ENCODE results near the gene MYO9A. TPM values are rescaled to one million over a fixed set of nuclear protein-coding genes. Genes with fewer than 3 reads are reported as not detected.

Gene MYO9A
- total RNA-seq, 1 experiment from 2014 or later: 41.6 TPM

GRCh38 chr15:71823801-71824200 lies 294.1 kb downstream of the MYO9A start:
- Histone ChIP-seq H3K36me3 (ENCODE audit: control insufficient read depth, insufficient read depth, low read length) (no peaks in the 10 kb centered on the region; the same call in 1 of the 2 replicates), H3K9me3 (ENCODE audit: control insufficient read depth, insufficient read depth, low read depth, low read length) (peaks cover 38% of the 10 kb centered on the region), H3K4me3 (ENCODE audit: low read depth in 2 of 2, low read length in 2 of 2) (no peak overlapping the region), H3K27ac (ENCODE audit: low read length) (no peak overlapping the region), H3K27me3 (ENCODE audit: control insufficient read depth, insufficient read depth, low read length) (no peaks in the 10 kb centered on the region), H3K4me1 (ENCODE audit: control insufficient read depth, insufficient read depth, low read length) (no peaks in the 10 kb centered on the region)
- intact Hi-C loops (cut with micrococcal nuclease; ENCODE audit: unreplicated experiment) (no loop called here), in situ Hi-C loops (cut with HindIII; ENCODE audit: low pct_unique_long_range_greater_than_20kb, low sequenced_read_pairs) (no loop called here)
- BruUV-seq (replicated peaks): no TSS peak
- CTCF ChIA-PET: no interaction called here
- TF ChIP-seq TCF7L2 (IDR thresholded peaks at IDR 0.05; ENCODE audit: low read depth, low read length): no peak
- POLR2A ChIA-PET: no interaction called here
- DNase-seq (ENCODE audit: low read depth, low spot score) (no peak), ATAC-seq (no peak)

GRCh38 chr15:71822890-71823630 lies 294.9 kb downstream of the MYO9A start:
- intact Hi-C loops (cut with micrococcal nuclease; ENCODE audit: unreplicated experiment) (no loop called here), in situ Hi-C loops (cut with HindIII; ENCODE audit: low pct_unique_long_range_greater_than_20kb, low sequenced_read_pairs) (no loop called here)
- Histone ChIP-seq H3K27me3 (ENCODE audit: control insufficient read depth, insufficient read depth, low read length) (no peaks in the 10 kb centered on the region), H3K4me3 (ENCODE audit: low read depth in 2 of 2, low read length in 2 of 2) (no peak overlapping the region), H3K27ac (ENCODE audit: low read length) (no peak overlapping the region), H3K36me3 (ENCODE audit: control insufficient read depth, insufficient read depth, low read length) (no peaks in the 10 kb centered on the region; the same call in 1 of the 2 replicates), H3K9me3 (ENCODE audit: control insufficient read depth, insufficient read depth, low read depth, low read length) (peaks cover 41% of the 10 kb centered on the region), H3K4me1 (ENCODE audit: control insufficient read depth, insufficient read depth, low read length) (no peaks in the 10 kb centered on the region)
- DNase-seq (ENCODE audit: low read depth, low spot score) (no peak), ATAC-seq (no peak)
- POLR2A ChIA-PET: no interaction called here
- CTCF ChIA-PET: no interaction called here
- no TSS peak for BruUV-seq (replicated peaks)
- TF ChIP-seq POLR2AphosphoS5 (IDR thresholded peaks at IDR 0.05; ENCODE audit: low read depth, low read length): no peak
- no peak for TF ChIP-seq SIN3A (IDR thresholded peaks at IDR 0.05; ENCODE audit: borderline replicate concordance, insufficient read depth, low read depth, low read length)
- TF ChIP-seq, protein P1, sequence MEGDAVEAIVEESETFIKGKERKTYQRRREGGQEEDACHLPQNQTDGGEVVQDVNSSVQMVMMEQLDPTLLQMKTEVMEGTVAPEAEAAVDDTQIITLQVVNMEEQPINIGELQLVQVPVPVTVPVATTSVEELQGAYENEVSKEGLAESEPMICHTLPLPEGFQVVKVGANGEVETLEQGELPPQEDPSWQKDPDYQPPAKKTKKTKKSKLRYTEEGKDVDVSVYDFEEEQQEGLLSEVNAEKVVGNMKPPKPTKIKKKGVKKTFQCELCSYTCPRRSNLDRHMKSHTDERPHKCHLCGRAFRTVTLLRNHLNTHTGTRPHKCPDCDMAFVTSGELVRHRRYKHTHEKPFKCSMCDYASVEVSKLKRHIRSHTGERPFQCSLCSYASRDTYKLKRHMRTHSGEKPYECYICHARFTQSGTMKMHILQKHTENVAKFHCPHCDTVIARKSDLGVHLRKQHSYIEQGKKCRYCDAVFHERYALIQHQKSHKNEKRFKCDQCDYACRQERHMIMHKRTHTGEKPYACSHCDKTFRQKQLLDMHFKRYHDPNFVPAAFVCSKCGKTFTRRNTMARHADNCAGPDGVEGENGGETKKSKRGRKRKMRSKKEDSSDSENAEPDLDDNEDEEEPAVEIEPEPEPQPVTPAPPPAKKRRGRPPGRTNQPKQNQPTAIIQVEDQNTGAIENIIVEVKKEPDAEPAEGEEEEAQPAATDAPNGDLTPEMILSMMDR (IDR thresholded peaks at IDR 0.05): no peak
- TF ChIP-seq, protein P2, sequence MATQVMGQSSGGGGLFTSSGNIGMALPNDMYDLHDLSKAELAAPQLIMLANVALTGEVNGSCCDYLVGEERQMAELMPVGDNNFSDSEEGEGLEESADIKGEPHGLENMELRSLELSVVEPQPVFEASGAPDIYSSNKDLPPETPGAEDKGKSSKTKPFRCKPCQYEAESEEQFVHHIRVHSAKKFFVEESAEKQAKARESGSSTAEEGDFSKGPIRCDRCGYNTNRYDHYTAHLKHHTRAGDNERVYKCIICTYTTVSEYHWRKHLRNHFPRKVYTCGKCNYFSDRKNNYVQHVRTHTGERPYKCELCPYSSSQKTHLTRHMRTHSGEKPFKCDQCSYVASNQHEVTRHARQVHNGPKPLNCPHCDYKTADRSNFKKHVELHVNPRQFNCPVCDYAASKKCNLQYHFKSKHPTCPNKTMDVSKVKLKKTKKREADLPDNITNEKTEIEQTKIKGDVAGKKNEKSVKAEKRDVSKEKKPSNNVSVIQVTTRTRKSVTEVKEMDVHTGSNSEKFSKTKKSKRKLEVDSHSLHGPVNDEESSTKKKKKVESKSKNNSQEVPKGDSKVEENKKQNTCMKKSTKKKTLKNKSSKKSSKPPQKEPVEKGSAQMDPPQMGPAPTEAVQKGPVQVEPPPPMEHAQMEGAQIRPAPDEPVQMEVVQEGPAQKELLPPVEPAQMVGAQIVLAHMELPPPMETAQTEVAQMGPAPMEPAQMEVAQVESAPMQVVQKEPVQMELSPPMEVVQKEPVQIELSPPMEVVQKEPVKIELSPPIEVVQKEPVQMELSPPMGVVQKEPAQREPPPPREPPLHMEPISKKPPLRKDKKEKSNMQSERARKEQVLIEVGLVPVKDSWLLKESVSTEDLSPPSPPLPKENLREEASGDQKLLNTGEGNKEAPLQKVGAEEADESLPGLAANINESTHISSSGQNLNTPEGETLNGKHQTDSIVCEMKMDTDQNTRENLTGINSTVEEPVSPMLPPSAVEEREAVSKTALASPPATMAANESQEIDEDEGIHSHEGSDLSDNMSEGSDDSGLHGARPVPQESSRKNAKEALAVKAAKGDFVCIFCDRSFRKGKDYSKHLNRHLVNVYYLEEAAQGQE (IDR thresholded peaks at IDR 0.05; ENCODE audit: insufficient read depth in 1 of 2, low read depth in 2 of 2, low read length in 1 of 2): no peak

DNA sequence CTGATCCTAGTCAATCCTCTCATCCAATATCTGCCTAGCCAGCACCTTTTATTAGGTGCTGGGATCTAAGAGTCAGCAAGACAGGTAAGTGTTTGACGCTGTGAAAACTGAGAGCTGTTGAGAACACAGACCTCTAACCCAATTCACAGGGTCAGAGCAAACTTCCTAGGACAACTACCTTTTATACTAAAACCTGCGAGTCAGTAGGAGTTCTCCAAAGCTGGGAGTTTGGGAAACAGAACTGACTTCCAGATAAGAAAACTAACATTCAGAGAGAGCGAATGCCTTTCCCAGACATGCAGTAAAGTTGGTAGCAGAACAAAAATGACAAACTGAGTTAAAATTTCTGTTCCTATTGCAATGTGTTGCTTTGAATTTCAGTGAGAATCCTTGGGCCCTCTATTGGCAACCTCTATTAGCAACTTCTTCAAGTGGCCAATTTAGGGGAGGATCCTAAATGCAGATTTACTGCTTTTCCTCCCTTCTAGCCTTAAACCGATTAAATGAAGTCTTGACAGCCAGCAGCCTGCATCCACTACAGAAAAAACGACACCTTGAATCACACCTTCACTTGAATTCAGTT lies 296.3 kb downstream of the MYO9A start:
- CTCF ChIA-PET: no interaction called here
- ATAC-seq (no peak), DNase-seq (ENCODE audit: low read depth, low spot score) (no peak)
- H3K4me3 ChIP-seq (ENCODE audit: low read depth in 2 of 2, low read length in 2 of 2): no peak overlapping the region
- in situ Hi-C loops (cut with HindIII; ENCODE audit: low pct_unique_long_range_greater_than_20kb, low sequenced_read_pairs) (no loop called here), intact Hi-C loops (cut with micrococcal nuclease; ENCODE audit: unreplicated experiment) (no loop called here)
- no peaks in the 10 kb centered on the region; the same call in 1 of the 2 replicates for H3K36me3 ChIP-seq (ENCODE audit: control insufficient read depth, insufficient read depth, low read length)
- TF ChIP-seq, protein P1 (IDR thresholded peaks at IDR 0.05): no peak
- TF ChIP-seq POLR2AphosphoS5 (IDR thresholded peaks at IDR 0.05; ENCODE audit: low read depth, low read length): no peak
- no peak for TF ChIP-seq TCF7L2 (IDR thresholded peaks at IDR 0.05; ENCODE audit: low read depth, low read length)
- TF ChIP-seq SIN3A (IDR thresholded peaks at IDR 0.05; ENCODE audit: borderline replicate concordance, insufficient read depth, low read depth, low read length): no peak
- TF ChIP-seq, protein P2 (IDR thresholded peaks at IDR 0.05; ENCODE audit: insufficient read depth in 1 of 2, low read depth in 2 of 2, low read length in 1 of 2): no peak
- POLR2A ChIA-PET: no interaction called here
- H3K9me3 ChIP-seq (ENCODE audit: control insufficient read depth, insufficient read depth, low read depth, low read length): peaks cover 42% of the 10 kb centered on the region
- no peak overlapping the region for H3K27ac ChIP-seq (ENCODE audit: low read length)
- no peaks in the 10 kb centered on the region for H3K27me3 ChIP-seq (ENCODE audit: control insufficient read depth, insufficient read depth, low read length)
- no TSS peak for BruUV-seq (replicated peaks)
- H3K4me1 ChIP-seq (ENCODE audit: control insufficient read depth, insufficient read depth, low read length): no peaks in the 10 kb centered on the region

Data from Panc1 (cell line).